ENCODE measurements around the gene CCM2. TPM values are rescaled to one million over a fixed set of nuclear protein-coding genes. Genes with fewer than 3 reads are reported as not detected.
"Not testable (repeated sequence)": the region's sequence is repeated elsewhere in the genome, so short reads cannot be mapped to it uniquely, and the experiment has no call there.

Gene CCM2
- polyA plus RNA-seq, 4 donors: 24.9 to 30.3 (median 28.0) TPM

GRCh38 chr7:44995555-44996493 is 4.2 kb upstream of the CCM2 start:
- DNase-seq (ENCODE audit: low read depth in 4 of 4, low spot score in 3 of 4): no peak

- no peak for DNase-seq (ENCODE audit: low read depth in 4 of 4, low spot score in 3 of 4)
These were observed 1.7 kb upstream of the CCM2 start for GRCh38 chr7:44998153-44998871.

GRCh38 chr7:44999245-45000092 is 532 bp upstream of the CCM2 start:
- peak; percentile 93 to 99 (median 96) for DNase-seq (ENCODE audit: low read depth in 4 of 4, low spot score in 3 of 4)

GRCh38 chr7:45001138-45001694 is 1.2 kb downstream of the CCM2 start:
- DNase-seq (ENCODE audit: low read depth in 4 of 4, low spot score in 3 of 4): no peak

- DNase-seq (ENCODE audit: low read depth in 4 of 4, low spot score in 3 of 4): no peak
These were observed 1.8 kb downstream of the CCM2 start for GRCh38 chr7:45001826-45002225.

GRCh38 chr7:45003789-45004188 is 3.8 kb downstream of the CCM2 start:
- no peak for DNase-seq (ENCODE audit: low read depth in 4 of 4, low spot score in 3 of 4)

GRCh38 chr7:45007106-45007505 is 7.1 kb downstream of the CCM2 start:
- DNase-seq (ENCODE audit: low read depth in 4 of 4, low spot score in 3 of 4): no peak

- no peak for DNase-seq (ENCODE audit: low read depth in 4 of 4, low spot score in 3 of 4)
These were observed 7.7 kb downstream of the CCM2 start for GRCh38 chr7:45007571-45008328.

- DNase-seq (ENCODE audit: low read depth in 4 of 4, low spot score in 3 of 4): no peak
These were observed 13.5 kb downstream of the CCM2 start for GRCh38 chr7:45013465-45013967.

- DNase-seq (ENCODE audit: low read depth in 4 of 4, low spot score in 3 of 4): no peak
These were observed 15.3 kb downstream of the CCM2 start for GRCh38 chr7:45015313-45015712.

GRCh38 chr7:45017253-45017652 is 17.3 kb downstream of the CCM2 start:
- DNase-seq (ENCODE audit: low read depth in 4 of 4, low spot score in 3 of 4): no peak

GRCh38 chr7:45020915-45021314 is 20.9 kb downstream of the CCM2 start:
- no peak for DNase-seq (ENCODE audit: low read depth in 4 of 4, low spot score in 3 of 4)

GRCh38 chr7:45021604-45022296 is 21.7 kb downstream of the CCM2 start:
- no peak for DNase-seq (ENCODE audit: low read depth in 4 of 4, low spot score in 3 of 4)

- DNase-seq (ENCODE audit: low read depth in 4 of 4, low spot score in 3 of 4): no peak
These were observed 24.2 kb downstream of the CCM2 start for GRCh38 chr7:45024126-45024744.

GRCh38 chr7:45025473-45025872 is 25.5 kb downstream of the CCM2 start:
- DNase-seq (ENCODE audit: low read depth in 4 of 4, low spot score in 3 of 4): not testable (repeated sequence)

GRCh38 chr7:45026013-45026412 is 26.0 kb downstream of the CCM2 start:
- no peak for DNase-seq (ENCODE audit: low read depth in 4 of 4, low spot score in 3 of 4)

GRCh38 chr7:45026984-45027773 is 27.2 kb downstream of the CCM2 start:
- no peak for DNase-seq (ENCODE audit: low read depth in 4 of 4, low spot score in 3 of 4)

- no peak for DNase-seq (ENCODE audit: low read depth in 4 of 4, low spot score in 3 of 4)
These were observed 27.7 kb downstream of the CCM2 start for GRCh38 chr7:45027774-45028114.

All from left renal pelvis (tissue), 4 donors.